ENCODE data around the gene ADM2.

- TF ChIP-seq EZH2 (IDR thresholded peaks at IDR 0.05; ENCODE audit: borderline replicate concordance, low read length) = no peak
- TF ChIP-seq, protein P1, sequence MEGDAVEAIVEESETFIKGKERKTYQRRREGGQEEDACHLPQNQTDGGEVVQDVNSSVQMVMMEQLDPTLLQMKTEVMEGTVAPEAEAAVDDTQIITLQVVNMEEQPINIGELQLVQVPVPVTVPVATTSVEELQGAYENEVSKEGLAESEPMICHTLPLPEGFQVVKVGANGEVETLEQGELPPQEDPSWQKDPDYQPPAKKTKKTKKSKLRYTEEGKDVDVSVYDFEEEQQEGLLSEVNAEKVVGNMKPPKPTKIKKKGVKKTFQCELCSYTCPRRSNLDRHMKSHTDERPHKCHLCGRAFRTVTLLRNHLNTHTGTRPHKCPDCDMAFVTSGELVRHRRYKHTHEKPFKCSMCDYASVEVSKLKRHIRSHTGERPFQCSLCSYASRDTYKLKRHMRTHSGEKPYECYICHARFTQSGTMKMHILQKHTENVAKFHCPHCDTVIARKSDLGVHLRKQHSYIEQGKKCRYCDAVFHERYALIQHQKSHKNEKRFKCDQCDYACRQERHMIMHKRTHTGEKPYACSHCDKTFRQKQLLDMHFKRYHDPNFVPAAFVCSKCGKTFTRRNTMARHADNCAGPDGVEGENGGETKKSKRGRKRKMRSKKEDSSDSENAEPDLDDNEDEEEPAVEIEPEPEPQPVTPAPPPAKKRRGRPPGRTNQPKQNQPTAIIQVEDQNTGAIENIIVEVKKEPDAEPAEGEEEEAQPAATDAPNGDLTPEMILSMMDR (conservative IDR thresholded peaks at IDR 0.05 in 1 of 2, IDR thresholded peaks at IDR 0.05 in 1 of 2; ENCODE audit: extremely low read depth in 1 of 2, insufficient read depth in 1 of 2, low read depth in 1 of 2, low read length in 2 of 2) = no peak
Measured at GRCh38 chr22:50443801-50444625, 37.3 kb upstream of the ADM2 start.
